IPS-18c (cell line): ENCODE data around the gene TUBB2B.
A peak's percentile ranks its signal among the peaks of the same experiment; 100 is the strongest.

Experiments used
- H3K4me3 ChIP-seq: 2 replicates; pipeline ENCODE4 v1.7.0; 2013; ENCODE audit warnings: low read depth, mild to moderate bottlenecking, low read length, moderate library complexity; ENCODE audit not compliant: insufficient read depth
- H3K9me3 ChIP-seq: one replicate; pipeline ENCODE4 v1.6.1; 2013; ENCODE audit warnings: mild to moderate bottlenecking, low read length, moderate library complexity; ENCODE audit not compliant: control insufficient read depth, insufficient read depth

The TUBB2B gene

DNA sequence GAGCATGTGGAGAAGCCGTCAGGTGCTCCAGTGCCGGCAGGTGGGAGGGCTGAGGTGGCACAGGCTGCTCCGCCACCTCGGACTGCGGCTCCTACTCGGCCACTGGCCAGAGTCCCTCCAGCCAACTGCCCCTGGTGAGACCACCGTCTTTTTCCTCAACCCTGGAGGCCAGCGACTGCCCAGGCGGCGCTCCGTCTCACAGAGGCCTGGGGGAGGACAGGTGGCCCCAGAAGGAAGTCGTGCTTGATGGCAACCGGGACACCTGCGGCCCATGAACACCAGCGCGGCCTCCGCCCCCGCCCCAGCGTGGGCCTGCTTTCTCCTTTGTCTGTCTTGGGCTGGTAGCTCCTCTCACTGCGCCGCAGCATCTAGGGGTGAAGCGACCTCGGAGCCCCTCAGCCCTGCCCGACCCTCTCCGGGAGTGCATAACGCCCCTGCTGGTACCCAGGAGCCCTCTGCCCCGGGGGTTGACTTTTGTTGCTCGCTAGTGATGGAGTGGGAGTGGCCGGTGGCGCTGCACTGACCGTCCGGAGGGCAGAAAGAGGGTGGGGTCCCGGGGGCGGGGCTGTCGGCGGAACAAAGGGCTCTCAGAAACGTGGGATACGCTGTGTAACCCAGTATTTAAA is 706 bp upstream of the TUBB2B start:
- no peaks in the 10 kb centered on the region for H3K9me3 ChIP-seq
- H3K4me3 ChIP-seq: peak overlapping the region; percentile 94

DNA sequence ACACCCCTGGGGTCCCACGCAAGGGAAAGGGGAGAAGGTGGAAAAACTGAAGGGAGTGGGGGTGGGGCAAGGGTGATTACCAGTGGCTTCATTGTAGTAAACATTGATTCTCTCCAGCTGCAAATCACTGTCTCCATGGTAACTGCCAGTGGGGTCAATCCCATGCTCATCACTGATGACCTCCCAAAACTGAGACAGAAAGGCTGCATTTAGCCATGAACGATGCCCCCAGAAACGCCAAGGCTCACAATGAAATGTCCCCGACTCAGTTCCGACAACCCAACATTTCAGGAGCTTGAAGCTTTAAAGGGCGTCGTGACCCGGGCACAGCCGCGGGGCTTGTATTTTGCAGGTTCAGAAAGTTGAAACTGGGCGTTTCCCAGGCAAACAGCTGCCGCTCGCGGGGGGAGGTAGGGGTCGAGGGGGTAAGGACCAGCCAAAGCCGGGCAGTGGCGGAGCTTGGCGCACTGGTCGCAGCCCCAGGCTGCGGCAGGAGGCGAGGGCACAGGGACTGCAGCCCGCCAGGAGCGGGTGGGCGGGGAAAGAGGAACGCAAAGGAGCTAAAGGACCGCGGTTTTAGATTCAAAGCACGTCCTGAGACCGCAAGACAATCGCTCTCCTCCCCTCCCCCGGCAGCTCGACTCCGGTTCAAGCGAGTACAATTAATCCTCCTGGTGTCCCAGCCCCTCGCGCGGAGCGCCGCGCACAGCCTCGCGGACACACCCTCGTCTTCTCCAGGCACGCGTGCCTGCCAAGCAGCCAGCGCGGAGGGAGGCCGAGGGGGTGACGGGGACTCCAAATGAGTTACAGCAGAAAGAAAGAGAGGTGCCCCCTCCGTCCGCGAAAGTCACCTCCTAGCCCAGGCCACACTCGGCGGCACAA is 731 bp downstream of the TUBB2B start:
- H3K4me3 ChIP-seq: peak overlapping the region; percentile 94
- H3K9me3 ChIP-seq: no peaks in the 10 kb centered on the region

DNA sequence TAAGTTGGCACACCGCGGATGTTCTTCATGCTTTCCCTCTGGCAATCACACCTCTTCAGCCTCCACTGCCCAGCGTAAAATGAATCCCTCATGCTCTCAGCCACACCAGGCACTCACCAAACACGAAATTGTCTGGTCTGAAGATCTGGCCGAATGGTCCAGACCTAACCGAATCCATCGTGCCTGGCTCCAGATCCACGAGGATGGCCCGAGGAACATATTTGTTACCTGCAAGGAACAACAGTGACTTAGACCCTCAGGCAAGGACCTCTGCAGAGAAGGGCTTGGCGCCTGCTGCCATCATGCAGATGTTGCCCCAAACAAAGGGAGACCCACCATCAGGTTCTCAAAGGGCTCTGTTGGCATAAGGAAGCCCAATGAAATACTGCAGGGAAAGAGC is 1.4 kb downstream of the TUBB2B start:
- Histone ChIP-seq H3K4me3 (peak overlapping the region; percentile 94), H3K9me3 (no peaks in the 10 kb centered on the region)

DNA sequence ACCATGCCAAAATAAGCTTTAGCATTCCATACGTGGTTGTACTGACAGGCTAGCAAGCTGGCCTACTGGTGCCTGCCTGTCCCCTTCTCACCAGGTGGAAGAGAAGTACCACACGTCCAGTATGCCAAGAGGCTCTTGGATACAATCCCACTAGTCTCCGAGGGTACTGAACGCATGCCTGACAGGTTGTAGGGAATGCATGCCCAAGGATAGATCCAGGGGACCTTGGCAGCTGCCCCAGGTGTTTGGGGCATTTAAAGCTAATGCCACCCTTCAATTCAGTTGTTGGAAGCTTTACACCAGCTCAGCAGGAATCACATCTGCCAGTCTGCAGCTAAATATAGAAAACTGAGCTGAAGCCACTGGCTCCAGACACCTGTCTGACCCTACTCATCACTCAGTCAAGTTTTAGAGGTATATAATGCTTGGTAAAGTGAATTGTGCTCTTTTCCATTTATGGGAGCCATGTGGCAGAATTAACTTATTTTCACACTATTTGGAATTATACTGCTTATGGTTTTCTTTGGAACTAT is 4.9 kb downstream of the TUBB2B start:
- no peak overlapping the region for H3K4me3 ChIP-seq
- H3K9me3 ChIP-seq: no peaks in the 10 kb centered on the region

DNA sequence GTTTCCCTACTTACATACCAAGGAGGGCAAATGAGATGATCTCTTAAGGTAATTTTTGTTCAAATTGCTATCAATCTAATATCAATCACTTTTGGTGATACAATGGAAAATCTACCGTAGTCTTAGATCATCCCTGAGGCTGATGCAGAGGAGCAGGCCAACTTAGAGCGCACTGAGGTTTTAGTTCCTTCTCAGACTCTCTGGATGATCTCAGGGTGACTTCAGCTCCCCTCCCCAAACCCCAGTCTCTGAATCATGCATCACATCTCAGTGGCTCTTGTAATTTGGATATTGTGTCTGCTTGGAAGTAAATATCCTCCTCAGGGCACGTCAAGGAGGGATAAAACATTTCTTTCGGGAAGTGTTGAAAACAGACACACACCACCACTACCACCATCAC is 5.9 kb downstream of the TUBB2B start:
- no peaks in the 10 kb centered on the region for H3K9me3 ChIP-seq
- H3K4me3 ChIP-seq: no peak overlapping the region; the same call in 1 of the 2 replicates

DNA sequence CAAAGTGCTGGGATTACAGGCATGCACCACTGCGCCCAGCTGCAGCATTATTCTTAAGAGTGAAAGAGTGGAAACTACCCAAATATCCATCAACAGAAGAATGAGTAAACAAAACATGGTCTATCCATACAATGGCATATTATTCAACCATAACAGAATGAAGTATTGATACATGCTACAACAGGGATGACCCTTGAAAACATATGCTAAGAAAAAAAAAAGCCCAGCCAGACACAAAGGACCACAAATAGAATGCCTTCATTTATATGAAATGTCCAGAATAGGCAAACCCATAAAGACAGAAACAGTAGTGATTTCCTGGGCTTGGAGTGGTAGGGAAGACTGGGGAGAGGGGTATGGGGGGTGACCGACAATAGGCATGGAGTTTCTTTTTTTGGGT is 7.1 kb downstream of the TUBB2B start:
- no peaks in the 10 kb centered on the region for H3K9me3 ChIP-seq
- H3K4me3 ChIP-seq: no peak overlapping the region

DNA sequence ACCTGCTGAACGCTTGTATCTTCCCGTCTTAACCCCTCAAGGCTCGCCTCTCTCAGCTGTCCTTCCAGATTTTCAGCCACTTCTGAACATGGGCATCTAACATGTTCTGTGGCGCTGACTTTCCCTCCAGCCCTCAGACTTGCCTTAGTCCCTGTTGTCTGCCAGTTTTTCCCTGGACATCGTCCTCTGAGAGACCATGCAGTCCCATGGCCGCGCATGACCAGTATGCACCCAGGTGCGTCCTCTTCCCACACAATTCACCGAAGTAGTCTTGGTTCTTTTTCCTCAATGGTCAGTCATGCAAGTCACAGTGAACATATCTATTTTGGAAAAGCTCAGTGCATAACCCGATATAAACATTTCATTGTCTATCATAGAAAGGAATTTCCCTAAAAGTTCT is 9.2 kb downstream of the TUBB2B start:
- no peak overlapping the region for H3K4me3 ChIP-seq
- no peaks in the 10 kb centered on the region for H3K9me3 ChIP-seq

DNA sequence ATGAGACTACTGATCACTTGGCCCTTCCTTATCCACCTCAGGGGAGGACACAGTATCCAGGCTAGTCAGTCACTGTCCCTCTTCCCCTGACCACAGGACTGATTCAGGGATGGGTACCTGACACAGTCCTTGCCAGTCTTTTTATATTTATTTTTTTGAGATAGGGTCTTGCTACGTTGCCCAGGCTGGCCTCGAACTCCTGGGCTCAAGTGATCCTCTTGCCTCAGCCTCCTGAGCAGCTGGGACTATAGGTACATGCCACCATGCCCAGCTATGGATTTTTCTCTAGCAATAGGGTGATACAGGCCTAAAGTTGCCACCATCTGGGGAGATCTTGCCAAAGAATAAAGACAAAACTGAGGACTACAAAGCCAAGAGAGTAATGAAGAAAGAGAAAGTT is 10.2 kb downstream of the TUBB2B start:
- no peak overlapping the region for H3K4me3 ChIP-seq

DNA sequence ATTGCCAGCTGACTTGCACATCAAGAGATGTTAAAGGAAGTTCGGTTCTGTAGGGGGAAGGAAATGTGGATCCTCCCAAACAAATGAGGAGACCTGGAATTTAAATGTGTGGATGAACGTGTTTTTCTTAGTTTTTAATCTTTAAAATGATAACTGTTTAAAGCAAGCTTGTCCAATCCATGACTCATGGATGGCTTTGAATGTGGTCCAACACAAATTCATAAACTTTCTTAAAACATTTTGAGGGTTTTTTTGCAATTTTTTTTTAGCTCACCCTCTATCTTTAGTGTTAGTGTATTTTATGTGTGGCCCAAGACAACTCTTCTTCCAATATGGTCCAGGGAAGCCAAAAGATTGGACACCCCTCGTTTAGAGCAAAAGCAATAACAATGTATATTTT is 12.6 kb downstream of the TUBB2B start:
- Histone ChIP-seq H3K4me3 (no peak overlapping the region), H3K9me3 (no peaks in the 10 kb centered on the region)

More for the DNA sequence above, 10.2 kb downstream of the TUBB2B start:
- H3K9me3 ChIP-seq: no peaks in the 10 kb centered on the region

DNA sequence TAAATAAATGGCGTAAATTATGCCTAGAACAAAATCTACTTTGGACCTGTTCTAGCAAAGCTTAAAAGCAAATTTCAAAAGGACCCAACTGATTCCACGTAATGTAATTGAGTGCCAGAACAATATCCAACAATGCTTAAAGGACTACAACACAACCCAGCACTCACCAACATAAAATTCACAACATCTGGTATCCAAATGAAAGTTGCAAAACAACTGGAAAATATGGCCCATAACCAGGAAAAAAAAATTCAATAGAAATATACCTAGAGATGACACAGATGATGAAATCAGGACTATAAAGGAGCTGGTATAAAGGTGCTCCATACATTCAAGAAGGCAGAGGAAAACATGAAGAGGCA is 14.1 kb downstream of the TUBB2B start:
- Histone ChIP-seq H3K9me3 (no peaks in the 10 kb centered on the region), H3K4me3 (no peak overlapping the region)

DNA sequence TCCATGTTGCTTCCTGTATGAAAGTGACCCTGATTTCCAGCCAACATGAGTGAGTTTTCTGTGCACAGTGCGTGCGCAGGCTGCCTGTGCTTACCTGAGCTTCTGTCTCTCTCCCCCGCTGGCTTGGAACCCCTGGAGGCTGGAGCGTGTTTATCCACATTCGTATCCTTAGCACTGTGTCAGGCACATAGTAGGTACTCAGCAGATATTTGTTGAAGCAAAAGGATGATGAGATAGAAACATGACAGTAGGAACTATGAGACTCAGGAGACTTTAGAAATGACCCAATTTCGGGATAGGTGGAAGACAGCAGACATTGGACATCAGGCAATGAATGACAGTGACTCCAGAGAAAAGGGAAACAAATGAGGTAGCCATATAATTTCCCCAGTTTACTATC is 15.2 kb downstream of the TUBB2B start:
- Histone ChIP-seq H3K9me3 (no peaks in the 10 kb centered on the region), H3K4me3 (no peak overlapping the region)

DNA sequence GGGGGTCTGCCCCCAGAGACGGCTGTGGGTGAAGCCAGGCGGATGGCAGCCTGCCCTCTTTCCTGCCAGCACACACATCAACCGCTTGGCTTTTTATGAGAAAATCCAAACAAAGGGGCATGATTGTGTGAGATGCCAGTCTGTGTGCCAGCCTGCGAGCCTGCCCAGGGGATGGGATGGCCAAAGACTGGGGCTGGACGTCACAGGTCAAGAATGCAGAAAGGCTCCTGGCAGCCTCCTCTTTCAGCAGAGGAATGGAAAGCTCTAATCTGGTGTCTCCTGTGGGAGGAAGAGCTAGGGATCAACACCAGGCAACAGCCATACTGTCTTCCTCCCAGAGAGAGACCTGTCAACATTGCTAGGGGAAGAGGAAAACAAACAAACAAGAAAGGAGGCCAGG is 15.8 kb downstream of the TUBB2B start:
- H3K9me3 ChIP-seq: no peaks in the 10 kb centered on the region
- no peak overlapping the region for H3K4me3 ChIP-seq

DNA sequence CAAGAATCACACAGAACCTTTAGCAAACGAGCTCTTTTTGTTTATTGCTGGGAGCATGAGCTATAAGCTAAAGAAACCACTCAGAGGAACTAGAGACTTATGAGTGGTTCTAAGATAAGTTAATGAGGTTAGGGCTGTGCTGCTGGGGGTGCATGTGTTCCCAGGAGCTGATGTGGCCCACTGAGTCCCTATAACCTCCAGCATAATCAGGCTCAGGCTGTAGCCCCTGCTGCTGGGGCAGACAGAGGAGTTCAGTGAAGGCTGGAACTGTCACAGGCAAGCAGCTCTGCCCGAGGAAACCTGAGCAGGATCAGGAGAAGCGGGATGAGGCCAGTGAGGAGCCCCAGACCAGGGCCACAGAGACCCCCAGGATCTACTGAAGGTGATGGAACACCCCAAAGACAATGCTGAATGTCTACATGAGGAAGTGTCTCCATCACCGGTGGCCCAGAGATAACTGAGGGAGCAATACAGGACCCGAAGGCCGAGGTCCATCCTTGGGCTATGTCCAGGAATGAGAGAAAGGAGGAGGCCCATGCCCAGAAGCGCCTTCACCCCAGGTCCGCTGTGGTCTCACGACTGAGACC is 17.3 kb downstream of the TUBB2B start:
- H3K9me3 ChIP-seq: no peaks in the 10 kb centered on the region
- H3K4me3 ChIP-seq: no peak overlapping the region

DNA sequence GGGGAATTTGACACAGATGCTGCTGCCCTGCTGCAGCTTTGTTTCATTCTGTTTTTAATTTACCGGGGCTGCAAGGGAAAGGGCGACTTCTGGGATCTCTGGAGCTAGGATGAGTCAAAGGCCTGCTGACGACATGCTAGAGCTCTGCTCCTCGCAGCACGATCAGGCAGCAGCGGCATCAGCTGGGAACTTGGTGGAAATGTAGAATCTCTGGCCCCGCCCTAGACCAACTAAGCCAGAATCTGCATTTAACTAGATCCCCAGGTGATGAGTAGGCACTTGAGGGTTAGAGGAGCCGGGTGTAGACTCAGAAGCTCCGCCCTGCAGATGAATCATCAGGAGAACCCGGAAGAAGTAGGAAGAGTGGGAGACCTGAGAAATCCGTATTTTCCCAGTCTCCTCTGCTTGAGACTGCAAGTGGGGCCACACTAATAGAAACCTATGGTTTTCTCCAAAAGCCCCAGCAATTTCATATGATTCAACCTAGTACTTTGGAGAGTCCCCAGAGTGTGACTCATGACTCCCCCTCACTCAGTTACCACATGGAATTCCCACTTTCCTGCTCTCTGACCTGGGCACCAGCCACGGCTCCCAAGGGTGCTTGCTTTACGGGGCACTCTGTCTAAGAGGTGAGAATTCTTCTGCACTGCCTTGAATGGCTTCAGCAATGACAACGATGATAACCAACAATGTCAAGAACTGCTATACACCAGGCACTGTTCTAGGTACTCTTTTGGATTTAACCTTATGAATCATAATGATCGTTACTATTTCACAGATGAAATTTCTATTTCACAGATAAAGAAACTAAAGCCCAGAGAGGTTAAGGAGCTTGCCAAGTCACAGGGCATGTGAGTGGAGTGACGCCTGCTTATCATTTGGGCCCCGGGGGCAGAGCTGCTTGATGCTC is 18.1 kb downstream of the TUBB2B start:
- Histone ChIP-seq H3K9me3 (no peaks in the 10 kb centered on the region), H3K4me3 (no peak overlapping the region)

DNA sequence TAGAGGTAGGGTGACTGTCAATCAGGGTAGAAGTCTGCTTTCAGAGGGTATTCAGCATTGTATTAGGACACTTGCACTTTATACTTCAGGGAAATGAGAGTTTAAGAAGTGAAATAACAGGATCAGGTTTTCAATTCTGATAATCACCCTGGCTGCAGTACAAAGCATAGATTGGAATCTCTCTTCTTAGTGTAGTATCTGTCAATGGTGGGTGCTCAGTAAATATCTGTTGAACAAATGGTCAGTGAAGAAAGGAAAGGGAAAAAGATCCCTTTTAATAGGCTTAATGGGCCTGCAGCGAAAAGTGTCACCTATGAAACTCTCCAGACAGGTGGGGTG is 18.7 kb downstream of the TUBB2B start:
- Histone ChIP-seq H3K4me3 (no peak overlapping the region), H3K9me3 (no peaks in the 10 kb centered on the region)

DNA sequence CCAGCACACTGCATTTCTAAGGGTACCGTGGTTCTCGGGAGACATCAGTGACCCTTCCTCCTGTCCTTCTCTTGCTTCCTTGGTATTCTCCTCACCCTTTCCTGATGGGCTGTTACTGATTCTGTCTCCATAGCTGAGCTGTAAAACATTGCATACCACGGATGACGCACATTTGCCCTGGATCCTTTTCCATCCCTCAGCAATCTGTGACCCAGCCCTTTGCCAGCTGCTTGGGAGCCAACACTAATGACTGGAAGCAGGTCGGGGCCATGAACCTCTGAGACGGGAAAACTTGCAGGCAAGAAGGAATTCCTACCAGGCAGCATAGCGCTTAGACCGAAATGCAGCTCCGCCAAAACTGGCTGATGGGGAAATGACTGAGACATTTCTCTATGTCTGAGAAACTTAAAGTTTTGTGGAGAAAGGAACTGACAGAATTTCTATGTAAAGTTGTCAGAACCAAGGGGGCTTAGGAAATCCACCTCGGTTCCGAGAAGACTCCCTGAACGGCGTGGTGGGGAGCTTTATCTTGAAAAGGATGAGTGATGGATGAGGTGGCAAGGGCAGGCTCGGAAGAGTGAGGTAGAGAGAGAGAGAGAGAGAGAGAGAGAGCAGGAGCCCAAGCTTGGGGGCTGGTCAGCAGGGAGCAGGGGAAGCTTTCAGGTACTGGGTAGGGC is 19.2 kb downstream of the TUBB2B start:
- no peak overlapping the region for H3K4me3 ChIP-seq

More for the DNA sequence above, 19.2 kb downstream of the TUBB2B start:
- H3K9me3 ChIP-seq: no peaks in the 10 kb centered on the region
